Thymus (tissue), 11 donors: Measurements from ENCODE around the gene C7orf33. TPM values are rescaled to one million over a fixed set of nuclear protein-coding genes. Genes with fewer than 3 reads are reported as not detected.

Experiments
- DNase-seq, 9 donors: peaks; one replicate each; pipeline ENCODE4 v3.0.0-alpha.2; 2013; ENCODE audit warnings: low spot score in 9 of 9, low read depth in 6 of 9, missing footprints in 1 of 9
- H3K27ac ChIP-seq, 2 donors: one replicate each; pipeline ENCODE4 v1.5.1; 2013; ENCODE audit warnings: control low read depth in 1 of 2, low read depth in 1 of 2, low read length in 1 of 2, mild to moderate bottlenecking in 1 of 2, moderate library complexity in 1 of 2
- H3K27me3 ChIP-seq, 2 donors: one replicate each; pipeline ENCODE4 v1.5.1; 2013; ENCODE audit warnings: low read length in 1 of 2; ENCODE audit not compliant: control insufficient read depth in 2 of 2, insufficient read depth in 1 of 2
- H3K36me3 ChIP-seq, 2 donors: one replicate each; pipeline ENCODE4 v1.5.1; 2013; ENCODE audit warnings: low read length in 1 of 2, mild to moderate bottlenecking in 1 of 2, moderate library complexity in 1 of 2; ENCODE audit not compliant: control insufficient read depth in 2 of 2, insufficient read depth in 2 of 2
- H3K4me1 ChIP-seq, 2 donors: one replicate each; pipeline ENCODE4 v1.5.1; 2013; ENCODE audit warnings: low read length in 2 of 2; ENCODE audit not compliant: control insufficient read depth in 2 of 2, insufficient read depth in 2 of 2
- H3K4me3 ChIP-seq, 2 donors: one replicate each; pipeline ENCODE4 v1.5.1; 2013; ENCODE audit warnings: low read length in 2 of 2, control low read depth in 1 of 2, mild to moderate bottlenecking in 1 of 2
- H3K9me3 ChIP-seq, 2 donors: one replicate each; pipeline ENCODE4 v1.5.1; 2013; ENCODE audit warnings: low read length in 1 of 2, mild to moderate bottlenecking in 1 of 2; ENCODE audit not compliant: control insufficient read depth in 2 of 2, insufficient read depth in 1 of 2
- WGBS: extraction: QIAGEN DNeasy Blood & Tissue Kit; methylation state at CpG from one replicate; pipeline ENCODE4 v1.1.7; 2013; 5-methylcytosine and 5-hydroxymethylcytosine counted together
- polyA plus RNA-seq: library from polyadenylated mRNA; stranded (reverse); fragments of 200-250 nt; gene quantifications from one replicate; pipeline ENCODE4 v1.2.3, GENCODE V29; 2013
- total RNA-seq: library from RNA; stranded (reverse); fragments of 120-200 nt; gene quantifications from one replicate; pipeline ENCODE4 v1.2.4, GENCODE V29; 2013
- donor health status: healthy.

The C7orf33 gene
- total and polyA plus RNA-seq, 2 donors, result not detected

DNA sequence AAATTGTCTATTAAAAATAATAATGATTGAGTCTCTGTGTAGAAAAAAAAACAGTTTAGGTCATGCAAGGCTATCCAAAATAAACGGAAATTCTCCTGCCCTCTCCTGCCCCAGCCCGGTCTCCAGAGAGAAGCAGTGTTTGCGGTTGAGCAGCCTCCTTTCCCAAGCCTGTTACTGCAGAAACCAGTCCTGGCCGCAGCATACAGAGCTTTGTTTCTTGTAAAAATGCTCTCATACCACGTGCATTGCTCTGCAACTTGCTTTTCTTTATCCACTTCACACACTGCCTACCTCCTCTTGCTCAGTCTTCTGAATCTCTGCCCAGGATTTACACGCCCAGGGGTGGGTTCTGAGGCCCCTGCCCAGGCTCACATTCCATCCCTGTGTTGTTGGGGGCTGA lies 73.8 kb downstream of the C7orf33 start:
- no peak overlapping the region for H3K4me3 ChIP-seq
- no peaks in the 10 kb centered on the region for H3K4me1 ChIP-seq
- no peak for DNase-seq
- H3K27me3 ChIP-seq, result no peaks in the 10 kb centered on the region
- no peak overlapping the region for H3K27ac ChIP-seq
- H3K9me3 ChIP-seq, result no peaks in the 10 kb centered on the region
- H3K36me3 ChIP-seq, result no peaks in the 10 kb centered on the region
- WGBS, result 91% methylated on average over 6 of the region's 6 CpGs

GRCh38 chr7:148665221-148665620 lies 74.7 kb downstream of the C7orf33 start:
- H3K4me1 ChIP-seq, result peaks cover 0 to under 1% of the 10 kb centered on the region in 2 donors

More at GRCh38 chr7:148665221-148665620, 74.7 kb downstream of the C7orf33 start:
- DNase-seq, result no peak
- H3K27me3 ChIP-seq, result no peaks in the 10 kb centered on the region
- H3K9me3 ChIP-seq, result no peaks in the 10 kb centered on the region
- no peak overlapping the region for H3K4me3 ChIP-seq
- H3K27ac ChIP-seq, result no peak overlapping the region
- 98% methylated on average over 4 of the region's 4 CpGs for WGBS
- no peaks in the 10 kb centered on the region for H3K36me3 ChIP-seq

Other genes with a start within 250 kb of the C7orf33 start
- gene CUL1, start 108.1 kb downstream of the C7orf33 start, total RNA-seq, result 35.5 TPM
- gene CUL1, start 108.1 kb downstream of the C7orf33 start, polyA plus RNA-seq, result 38.7 TPM